NCI-H345 treated with DMSO at 0.1 percent for 48 hours (cell line): ENCODE results near the gene TBC1D1.
A peak's percentile ranks its signal among the peaks of the same experiment; 100 is the strongest.

ENCODE experiments used
- DNase-seq: peaks from one replicate; lab custom pipeline; 2025; ENCODE audit not compliant: unreplicated experiment; lab: John Stamatoyannopoulos, UW

The TBC1D1 gene

DNA sequence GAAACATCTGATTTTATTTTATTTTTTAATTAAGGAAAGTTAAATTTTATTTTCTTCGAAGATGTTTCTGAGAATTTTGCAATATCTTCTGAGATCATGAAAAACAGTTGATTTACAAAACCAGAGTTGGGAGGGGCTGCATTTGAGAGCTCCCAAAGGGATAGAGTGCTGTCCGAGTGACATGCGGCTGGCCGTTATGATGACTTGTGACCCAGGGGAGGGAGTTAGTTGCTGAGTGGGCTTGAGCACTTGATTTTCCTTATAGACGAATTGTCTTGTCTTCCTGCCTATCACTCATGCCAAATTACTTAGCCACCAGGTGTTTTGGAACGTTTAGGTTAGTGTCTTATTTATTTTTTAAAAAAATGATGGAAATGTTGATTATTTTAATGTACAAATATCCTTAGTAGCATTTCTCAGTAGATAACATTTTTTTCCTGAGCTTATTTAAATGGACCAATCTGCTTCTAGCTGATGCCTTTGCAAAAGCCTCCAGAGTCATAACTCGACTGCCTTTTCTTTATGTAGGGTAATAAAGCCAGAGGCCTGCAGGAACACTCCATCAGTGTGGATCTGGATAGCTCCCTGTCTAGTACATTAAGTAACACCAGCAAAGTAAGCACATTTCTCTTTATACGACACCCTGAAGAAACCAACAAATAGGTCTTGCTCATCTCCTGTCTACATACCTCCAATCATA, 154.6 kb downstream of the TBC1D1 start:
- DNase-seq = no peak

DNA sequence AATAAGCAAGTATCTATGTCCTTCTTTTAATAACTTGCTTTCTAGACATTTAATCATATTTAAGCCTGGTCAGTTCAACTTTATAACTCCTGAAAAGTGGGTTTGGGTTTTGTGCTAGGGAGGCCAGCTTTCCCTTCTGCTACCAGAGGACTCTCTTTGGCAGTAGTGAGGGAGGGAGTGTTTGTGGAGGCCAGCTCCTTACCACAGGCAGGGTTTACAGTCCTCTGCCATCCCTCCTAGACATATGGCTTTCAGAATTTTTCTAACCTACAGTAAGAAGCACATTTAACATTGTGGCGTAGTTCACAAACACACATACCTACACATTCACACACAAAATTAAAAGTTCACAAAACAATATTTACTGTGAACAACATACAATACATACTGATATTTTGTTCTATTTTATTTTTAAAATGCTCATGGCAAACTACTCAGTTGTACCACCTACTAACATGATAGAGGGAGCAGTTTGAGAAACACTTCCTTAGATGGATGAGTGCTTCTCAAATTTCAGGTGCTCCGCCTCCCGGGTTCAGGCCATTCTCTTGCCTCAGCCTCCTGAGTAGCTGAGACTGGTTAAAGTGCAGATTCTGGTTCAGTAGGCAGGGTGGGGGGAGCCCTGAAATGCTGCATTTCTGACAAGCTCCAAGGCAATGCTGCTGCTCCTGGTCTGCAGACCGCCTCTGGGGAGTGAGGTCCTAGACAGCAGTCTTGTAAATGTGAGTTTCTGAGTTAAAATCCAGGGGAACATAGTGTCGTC, 156.0 kb downstream of the TBC1D1 start:
- DNase-seq = no peak

DNA sequence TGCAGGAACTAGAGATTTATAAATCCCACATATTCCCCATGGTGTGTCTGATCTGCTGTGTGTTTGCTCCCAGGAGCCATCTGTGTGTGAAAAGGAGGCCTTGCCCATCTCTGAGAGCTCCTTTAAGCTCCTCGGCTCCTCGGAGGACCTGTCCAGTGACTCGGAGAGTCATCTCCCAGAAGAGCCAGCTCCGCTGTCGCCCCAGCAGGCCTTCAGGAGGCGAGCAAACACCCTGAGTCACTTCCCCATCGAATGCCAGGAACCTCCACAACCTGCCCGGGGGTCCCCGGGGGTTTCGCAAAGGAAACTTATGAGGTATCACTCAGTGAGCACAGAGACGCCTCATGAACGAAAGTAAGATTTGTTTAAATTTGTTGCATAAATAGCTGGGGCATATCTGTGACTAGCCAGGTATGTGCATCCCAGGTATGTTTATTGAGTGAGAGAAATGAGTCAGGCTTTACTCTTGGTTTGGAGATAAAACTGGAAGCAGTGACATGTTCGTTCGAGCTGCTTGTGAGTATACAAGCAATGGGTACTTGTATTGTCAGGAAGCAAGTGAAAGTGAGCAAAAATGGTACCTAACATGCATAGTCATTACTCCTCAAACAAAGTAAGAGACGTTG, 158.8 kb downstream of the TBC1D1 start:
- no peak for DNase-seq

DNA sequence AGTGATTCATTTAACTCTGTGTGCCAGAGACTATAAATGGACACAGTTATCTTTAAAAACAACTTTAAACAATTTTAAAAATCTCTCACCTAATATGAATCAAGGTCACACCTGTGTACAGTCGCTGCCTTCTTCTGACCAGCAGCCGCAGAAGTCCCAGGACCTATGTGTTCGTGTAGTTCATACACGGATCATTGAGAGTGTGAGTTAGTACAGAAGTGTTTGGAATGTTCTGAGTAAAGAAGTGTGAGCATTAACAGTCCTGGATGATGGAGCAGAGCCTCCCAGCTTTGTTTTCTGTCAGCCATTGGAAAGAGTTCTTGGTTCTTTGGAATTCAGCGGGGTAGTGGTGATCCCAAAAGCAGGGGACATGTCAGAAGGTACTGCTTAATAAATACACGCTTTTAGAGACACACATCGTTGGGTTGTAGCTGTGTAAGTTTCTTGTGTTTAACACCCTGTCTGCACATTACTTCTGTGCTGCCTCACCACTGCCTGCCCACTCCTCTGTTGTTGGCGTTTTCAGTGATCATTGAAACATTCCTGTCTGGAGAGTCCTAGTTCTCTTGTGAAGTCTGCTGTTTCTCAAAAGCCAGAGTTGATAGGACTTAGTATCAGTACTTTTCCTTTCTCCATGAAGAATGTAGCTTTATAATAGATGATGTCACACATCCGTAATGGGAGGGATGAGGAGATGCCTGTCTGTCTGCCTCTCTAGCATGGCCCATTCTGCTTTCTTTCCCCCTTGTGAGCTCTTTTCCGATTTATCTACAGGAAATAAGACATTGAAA, 159.9 kb downstream of the TBC1D1 start:
- DNase-seq = no peak

DNA sequence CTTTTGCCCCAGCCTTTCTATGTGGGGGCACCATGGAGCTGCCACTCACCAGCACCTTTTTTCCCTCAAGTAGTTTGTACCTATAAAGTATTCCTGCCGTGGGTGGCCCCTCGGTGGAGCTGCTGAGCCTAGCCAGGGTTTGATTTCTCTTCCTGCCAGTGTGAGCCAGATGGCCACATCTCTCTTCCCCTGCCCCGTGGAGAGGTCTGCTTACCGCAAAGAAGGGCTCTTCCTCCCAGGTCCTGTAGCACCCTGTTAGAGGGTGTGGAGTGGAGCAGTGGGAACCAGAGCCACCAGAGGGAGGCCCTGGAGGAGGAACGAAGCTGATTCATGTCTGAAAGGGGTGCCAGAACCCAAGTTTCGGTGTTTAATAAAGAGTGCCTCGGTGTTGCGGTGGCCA, 164.7 kb downstream of the TBC1D1 start:
- DNase-seq = no peak

DNA sequence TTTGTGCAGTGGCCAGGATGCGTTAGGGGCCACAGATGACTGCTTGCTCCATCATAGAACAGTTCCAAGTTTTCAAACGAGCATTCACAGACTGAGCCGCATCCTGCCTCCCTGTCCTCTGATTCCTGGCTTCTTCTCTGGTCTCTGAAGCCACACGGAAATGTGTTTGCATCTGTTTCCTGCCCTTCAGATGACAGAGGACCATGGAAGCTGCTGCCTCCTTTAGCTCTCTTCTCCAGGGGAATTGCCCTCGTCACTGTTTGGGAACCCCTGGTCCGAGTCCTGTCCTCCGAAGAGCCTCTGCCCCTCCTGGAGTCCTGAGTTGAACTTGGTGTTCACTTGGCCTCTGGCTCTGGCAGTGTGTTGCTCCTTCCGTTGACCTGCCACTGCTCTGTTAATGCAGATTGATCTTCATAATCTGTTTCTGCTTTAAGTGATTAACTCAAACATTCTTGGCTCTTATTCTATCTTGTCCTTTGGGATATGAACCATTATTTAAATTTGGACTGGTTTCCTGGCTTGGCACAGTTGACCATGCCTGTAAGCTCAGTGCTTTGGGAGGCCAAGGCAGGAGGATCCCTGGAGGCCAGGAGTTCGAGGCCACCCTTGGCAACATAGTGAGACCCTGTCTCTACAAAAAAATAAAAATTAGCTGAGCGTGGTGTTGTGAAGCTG, 165.3 kb downstream of the TBC1D1 start:
- no peak for DNase-seq

DNA sequence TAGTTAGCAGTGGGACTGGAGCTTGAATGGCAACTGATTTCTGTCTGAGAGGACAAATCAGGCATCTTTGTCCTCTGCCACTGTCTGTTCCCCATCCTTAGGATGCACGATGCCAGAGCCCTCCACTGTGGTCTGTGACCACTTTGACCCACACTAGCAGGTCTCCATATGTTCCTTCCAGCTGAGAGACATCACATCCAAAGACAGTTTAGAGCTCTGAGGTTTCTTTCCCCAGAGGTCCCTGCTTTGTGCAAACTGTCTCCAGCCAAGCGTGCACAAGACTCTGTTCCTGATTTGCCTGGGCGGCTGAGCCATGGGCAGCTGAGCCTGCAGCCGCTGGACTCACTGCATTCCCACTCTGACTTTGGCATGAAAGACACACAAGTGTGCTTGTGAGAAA, 167.3 kb downstream of the TBC1D1 start:
- DNase-seq = no peak

DNA sequence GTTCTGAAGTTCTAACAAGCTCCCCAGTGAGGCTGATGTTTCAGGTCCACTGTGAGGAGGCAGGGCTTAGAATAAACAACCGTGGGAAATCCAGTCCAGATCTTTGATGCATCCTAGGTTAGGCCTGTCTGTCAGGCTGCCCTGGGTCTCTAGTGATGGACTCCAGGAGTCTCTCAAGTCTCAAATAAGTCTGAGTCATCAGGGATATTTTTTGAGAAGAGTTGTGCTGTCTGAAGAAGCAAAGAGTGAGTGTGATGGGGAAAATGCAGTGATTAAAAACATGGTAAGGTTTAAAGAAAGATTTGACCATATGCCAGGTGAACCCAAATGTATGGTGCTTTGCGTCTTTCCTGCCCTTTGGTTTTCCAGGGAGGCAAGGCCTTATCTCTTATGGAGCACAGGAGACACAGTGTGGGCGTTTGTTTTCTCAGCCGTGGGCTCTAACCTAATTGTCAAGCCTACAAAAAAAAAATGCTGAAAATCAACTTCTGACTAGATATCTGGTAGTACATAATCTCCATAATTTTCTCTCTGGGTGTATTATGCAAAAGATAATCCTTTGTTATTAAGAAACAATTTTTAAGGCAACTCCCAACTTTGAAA, 170.0 kb downstream of the TBC1D1 start:
- DNase-seq = no peak

DNA sequence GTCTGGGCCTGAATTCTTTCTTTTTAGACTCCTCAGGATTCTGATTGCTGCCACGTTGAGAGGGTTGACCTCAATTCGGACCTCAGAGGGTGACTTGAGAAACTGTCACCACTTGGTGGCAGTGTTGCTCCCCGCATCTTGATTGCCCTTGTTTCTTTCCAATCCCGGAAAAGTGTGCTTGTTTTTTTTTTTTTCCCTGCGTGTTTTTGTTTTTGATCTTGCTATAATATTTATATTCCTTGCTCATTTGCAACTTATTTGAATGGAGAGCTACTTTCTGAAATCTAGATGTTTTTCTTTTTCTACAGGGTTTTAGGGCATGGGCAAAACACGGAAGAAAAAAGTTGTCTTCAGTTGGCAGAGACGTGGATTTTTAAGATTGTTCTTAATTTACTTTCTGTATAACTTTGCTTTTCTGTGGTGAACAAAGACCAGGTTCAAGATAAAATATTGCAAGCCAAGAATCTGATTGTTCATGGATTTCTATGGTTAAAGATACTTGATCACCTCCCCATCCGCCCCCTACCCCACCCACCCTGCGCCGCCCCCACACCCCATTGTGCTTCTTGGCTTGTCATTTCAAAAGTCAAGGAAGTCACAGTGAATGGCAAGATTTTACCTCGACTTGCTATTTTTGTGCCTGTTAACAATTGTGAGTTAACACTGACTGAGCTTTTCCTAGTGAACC, 171.3 kb downstream of the TBC1D1 start:
- peak; percentile 9 for DNase-seq

DNA sequence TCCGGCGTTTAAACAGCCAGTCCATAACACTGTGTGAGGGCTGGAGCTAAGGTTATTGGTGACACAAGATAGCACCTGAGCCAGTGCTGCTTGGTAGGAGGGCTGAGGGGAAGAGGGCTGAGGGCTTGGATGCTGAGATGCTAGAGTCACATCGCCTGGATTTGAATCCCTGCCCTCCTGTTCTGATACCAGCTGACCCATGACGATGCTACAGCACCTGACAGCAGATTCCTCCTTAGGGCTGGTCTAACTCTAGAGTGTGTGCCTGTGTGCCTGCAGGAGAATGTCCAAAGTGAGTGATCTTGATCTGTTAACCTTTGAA, 171.9 kb downstream of the TBC1D1 start:
- no peak for DNase-seq

DNA sequence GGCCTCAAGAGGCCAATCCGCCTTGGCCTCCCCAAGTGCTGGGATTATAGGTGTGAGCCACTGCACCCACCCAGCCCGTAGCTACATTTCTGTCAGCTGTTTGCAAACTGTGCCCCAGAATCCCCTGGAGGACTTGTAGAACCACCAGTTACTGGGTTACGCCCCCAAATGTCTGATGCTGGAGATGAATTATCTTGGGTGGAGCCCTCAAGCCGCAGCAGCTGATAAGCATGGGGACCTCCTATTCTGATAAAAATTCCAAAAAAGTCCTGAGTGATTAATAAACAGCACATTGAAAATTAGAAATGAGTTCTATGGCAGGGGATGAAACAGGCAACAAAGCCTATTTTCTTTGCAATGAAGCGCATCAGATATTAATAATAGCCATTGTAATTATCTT, 174.3 kb downstream of the TBC1D1 start:
- no peak for DNase-seq

DNA sequence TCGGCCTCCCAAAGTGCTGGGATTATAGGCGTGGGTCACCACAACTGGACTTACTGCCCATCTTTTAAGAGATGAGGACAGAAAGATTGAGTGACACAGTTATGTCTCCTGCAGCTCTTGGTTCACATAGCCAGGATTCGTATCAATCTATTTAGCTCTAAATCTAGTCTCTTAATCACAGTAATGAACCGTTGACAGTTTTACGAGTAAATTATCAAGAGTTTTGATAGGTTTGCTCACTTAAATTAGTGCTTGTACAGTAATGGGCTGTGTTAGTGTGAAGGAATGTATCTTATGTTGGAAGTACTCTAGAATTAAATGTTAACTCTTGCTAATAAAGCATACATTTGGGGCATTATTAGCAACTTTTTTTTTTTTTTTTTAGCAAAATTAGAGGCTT, 175.0 kb downstream of the TBC1D1 start:
- no peak for DNase-seq

DNA sequence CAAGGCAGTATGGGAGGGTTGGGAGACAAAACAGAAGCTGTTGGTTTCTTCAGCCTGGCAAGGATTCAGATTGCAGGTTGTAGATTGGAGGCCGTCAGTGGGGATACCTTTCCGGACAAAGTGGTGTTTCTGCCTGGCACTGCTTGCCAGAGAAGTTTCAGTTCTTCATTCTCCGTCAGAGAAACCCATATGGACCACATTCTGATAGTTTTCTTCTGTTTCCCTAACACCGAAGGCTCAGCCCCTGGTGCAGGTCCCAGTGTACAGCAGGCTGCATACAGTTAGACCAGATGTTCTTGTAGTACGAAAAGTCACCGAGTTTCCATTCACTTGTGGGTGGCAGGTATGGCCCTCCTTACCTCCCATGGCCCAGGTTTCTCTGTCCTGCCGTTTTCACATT, 176.6 kb downstream of the TBC1D1 start:
- no peak for DNase-seq

DNA sequence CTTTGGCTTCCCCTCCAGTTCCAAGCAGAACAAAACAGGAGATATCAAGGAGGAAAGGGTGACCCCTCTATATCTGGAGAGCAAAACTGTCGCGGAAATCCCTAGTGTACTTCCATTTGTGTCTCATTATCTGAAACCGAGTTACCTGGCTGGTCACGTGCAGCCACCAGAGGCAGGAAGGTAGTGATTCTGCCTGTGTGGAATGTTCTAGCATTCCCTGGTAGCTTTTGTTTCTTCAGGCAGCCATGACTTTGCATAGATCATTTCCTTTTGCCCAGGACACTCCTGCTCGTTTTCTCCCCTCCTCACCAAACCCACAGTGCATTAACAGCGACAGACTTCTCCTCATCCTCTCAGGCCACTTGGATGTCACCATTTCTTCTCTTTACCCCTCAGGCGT, 177.2 kb downstream of the TBC1D1 start:
- no peak for DNase-seq

DNA sequence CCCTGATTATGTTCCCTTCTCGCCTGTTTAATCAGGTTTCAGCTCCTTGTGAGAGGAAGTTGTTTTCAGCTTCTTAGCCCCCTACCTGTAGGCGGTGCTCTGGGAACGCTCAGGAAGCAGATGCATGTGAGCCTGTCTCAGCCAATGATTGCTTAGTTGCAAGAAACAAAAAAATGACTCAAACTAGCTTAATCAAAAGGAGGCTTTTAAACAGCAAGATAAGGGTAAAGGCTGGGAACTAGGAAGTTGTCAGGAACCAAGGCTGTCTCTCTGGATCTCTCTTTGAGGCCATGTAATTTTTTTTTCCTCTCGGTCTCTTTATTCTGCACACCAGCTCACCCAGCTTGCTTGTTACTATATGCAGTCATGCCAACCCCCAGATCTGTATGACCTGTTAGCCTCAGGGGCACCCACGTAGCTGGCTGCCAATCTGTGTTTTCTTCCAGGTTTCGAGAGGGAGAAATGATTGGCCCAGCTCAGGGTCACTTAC, 178.4 kb downstream of the TBC1D1 start:
- DNase-seq = no peak

DNA sequence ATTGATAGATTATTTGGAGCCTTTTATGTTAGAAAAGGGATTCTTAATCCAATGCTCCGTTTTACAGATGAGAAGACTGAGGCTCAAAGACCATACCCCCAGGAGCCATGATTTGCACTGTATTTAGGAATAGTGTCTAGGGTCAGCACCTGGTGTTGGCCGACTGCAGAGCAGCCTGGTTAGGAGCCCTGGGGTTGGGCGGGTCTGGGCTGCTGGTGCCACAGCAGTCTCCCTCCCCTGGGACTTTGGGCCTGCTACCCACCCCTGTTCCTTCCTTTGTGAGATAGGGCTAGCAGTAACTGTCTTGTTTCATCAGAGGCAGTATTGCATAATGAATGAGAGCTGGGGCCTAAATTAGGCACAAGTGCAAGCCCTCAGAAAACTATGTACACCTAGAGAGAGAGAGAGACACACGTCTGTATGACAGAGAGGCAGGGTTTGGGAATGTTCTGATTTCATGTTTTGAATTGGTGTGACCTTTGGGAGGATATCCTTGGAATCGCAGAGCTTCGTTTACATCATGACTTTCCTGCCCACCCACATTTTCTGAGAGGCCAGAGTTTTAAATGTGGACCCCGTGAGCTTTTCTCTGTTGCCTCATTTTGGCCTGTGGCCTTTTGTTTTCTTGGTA, 181.0 kb downstream of the TBC1D1 start:
- no peak for DNase-seq

DNA sequence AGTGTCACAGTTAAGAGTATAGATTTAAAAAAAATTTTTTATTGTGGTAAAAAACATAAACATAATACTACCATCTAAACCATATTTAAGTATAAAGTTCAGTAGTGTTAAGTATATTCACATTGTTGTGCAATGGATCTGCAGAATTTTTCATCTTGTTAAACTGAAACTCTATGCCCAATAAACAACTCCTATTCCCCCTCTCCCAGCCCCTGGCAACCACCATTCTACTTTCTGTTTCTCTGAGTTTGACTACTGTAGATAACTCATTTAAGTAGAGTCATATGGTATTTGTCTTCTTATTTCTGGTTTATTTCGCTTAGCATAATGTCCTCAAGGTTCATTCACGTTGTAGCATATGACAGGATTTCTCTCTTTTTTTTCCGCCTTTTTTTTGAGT, 181.7 kb downstream of the TBC1D1 start:
- DNase-seq = no peak

DNA sequence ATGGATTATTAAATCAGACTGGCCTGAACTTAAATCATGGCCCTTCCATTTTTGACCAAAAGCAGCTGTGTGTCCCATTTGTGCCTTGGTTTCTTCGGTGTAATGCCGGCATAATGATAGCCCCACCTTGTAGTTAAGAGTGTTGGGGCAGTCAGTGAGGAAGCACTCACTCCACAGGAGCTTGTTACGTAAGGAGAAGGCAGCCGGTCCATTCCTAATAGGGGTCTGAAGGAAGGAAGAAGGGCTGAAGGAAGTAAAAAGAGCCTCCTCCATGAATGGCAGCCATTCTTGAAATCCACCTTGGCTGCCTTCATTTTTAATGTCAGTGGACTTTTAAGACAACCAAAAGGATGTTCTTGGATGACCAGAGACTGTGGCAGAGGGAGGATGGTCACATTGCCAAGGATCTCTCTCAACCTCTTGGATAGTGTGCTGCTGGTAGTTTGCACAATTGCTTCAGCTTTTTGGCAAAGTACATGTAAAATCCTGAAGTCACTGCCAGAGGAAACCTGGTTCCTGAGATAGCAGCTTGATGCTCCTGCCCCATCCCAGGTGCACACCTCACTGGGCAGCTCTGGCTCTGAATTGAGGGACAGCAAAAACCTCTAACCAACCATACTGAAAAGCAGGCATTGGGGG, 182.8 kb downstream of the TBC1D1 start:
- DNase-seq = no peak
